HG02981 (cell line): Measurements from ENCODE around the gene BRME1.
"Not testable (repeated sequence)": the region's sequence is repeated elsewhere in the genome, so short reads cannot be mapped to it uniquely, and the experiment has no call there.

Experiments
- ATAC-seq: cut with Tn5 transposase; IDR thresholded peaks from one replicate; pipeline ENCODE4 v1.9.1; 2021; ENCODE audit warnings: mild to moderate bottlenecking, moderate library complexity; ENCODE audit not compliant: unreplicated experiment

The BRME1 gene

GRCh38 chr19:13929340-13929739 lies 23.4 kb upstream of the BRME1 start:
- ATAC-seq, result no peak

GRCh38 chr19:13926715-13927114 lies 20.8 kb upstream of the BRME1 start:
- ATAC-seq, result no peak

DNA sequence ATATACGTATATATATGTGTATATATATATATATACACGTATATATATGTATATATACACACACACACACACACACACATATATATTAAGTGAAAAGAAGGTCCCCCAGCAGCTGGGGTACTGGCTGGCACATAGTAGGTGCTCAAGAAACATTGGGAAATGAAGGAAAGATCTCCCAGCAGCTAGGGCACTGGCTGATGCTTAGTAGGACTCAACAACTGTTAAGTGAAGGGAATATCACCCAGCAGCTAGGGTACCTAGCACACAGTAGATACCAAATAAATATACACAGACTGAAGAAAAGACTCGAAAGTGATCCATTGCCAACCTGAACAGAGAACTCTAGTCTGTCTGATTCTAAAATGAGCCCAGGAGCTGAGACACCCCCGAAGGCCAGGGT lies 20.1 kb upstream of the BRME1 start:
- ATAC-seq, result no peak

GRCh38 chr19:13923194-13923987 lies 17.5 kb upstream of the BRME1 start:
- ATAC-seq, result no peak

DNA sequence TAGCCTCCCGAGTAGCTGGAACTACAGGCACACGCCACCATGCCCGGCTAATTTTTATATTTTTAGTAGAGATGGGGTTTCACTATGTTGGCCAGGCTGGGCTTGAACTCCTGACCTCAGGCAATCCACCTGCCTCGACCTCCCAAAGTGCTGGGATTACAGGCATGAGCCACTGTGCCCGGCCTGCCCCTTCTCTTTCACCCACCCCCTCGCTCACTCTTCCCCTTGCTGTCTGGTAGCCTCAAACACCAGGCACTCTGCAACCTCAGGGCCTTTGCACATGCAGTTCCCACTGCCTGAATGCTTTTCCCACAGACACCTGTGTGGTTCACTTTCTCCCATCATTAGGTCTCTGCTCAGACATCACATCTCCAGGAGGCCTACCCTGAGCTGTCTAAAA lies 16.2 kb upstream of the BRME1 start:
- not testable (repeated sequence) for ATAC-seq

GRCh38 chr19:13920940-13921747 lies 15.2 kb upstream of the BRME1 start:
- ATAC-seq, result no peak

- no peak for ATAC-seq
Measured at GRCh38 chr19:13920524-13920923, 14.6 kb upstream of the BRME1 start.

- no peak for ATAC-seq
Measured at GRCh38 chr19:13918726-13919411, 13.0 kb upstream of the BRME1 start.

DNA sequence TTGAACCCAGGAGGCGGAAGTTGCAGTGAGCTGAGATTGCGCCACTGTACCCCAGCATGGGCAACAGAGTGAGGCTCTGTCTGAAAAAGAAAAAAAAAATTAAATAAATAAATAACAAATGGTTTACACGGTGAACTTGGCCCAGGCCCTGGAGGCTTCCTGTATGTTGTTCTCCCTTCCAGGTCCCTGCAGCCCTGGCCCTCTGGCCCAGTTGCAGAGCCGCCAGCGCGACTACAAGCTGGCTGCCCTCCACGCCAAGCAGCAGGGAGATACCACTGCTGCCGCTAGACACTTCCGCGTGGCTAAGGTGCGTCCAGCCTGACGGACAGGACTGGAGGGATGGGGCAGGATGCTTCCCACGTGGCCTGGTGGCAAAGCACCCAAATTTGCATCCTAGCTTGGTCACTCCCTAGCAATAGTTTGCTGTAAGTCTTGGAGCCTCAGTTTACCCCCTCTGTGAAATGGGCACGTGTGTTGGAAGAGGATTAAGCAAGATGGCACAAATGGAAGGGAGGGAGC lies 12.0 kb upstream of the BRME1 start:
- no peak for ATAC-seq

DNA sequence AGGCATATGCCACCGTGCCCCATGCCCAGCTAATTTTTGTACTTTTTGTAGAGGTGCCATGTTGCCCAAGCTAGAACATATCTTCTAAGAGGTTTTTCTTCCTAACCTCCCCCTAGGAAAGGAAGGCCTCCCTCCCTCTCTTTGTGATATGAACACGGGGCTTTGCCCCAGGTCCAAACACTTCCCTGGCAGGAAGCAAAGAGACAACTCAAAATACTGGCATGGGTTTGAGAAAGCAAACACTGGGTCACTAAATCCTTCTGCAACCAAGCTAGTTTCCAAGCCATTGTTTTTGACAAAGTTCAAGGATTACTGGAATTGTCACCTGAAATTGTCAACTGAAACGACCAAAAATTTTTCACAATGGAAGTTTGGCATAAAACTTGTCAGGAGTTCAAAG lies 8.9 kb upstream of the BRME1 start:
- ATAC-seq, result no peak

DNA sequence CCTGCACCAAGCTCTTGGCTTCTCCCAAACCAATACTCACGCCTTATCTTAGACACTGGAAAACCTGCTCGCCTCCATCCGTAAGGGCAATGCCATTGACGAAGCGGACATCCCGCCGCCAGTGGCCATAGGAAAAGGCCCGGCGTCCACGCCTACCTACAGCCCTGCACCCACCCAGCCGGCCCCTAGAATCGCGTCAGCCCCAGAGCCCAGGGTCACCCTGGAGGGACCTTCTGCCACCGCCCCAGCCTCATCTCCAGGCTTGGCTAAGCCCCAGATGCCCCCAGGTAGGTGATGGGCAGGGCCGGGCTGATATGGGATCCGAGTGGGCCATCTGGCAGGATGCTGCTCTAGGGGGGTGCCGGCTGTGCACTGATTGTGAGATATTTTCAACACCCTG lies 7.4 kb upstream of the BRME1 start:
- no peak for ATAC-seq

DNA sequence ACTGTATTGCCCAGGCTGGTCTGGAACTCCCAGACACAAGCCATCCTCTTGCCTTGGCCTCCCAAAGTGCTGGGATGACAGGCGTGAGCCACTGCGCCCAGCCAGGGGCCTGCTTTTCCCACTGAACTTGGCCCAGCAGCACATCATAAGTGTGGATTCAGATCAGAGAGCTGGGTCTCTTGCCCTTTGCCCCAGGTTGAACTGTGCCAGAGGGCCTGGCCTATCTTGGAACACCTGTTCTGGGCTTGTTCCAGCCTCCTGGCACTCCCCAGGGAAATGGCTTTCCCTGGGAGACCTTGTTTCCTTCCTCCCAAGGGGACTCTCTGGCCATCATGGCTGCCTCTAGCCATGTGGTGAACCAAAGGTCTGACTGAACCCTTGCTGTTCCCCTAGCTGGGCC lies 3.5 kb upstream of the BRME1 start:
- ATAC-seq, result no peak

DNA sequence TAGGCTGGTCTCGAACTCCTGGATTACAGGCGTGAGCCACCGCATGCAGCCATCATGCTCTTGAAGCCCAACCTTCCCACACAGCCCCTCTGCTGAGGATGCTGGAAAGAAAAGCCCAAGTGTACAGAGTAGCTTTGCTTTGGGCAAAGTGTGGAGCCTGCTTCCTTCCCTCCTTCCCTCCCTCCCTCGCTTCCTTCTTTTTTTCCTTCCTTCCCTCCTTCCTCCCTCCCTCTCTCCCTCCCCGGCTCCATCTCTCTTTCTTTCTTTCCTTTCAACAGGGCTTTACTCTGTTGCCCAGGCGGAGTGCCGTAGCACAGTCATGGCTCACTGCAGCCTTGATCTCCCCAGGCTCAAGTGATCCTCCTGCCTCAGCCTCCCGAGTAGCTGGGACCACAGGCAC lies 2.8 kb upstream of the BRME1 start:
- no peak for ATAC-seq

- no peak for ATAC-seq
Measured at GRCh38 chr19:13906910-13907309, 993 bp upstream of the BRME1 start.

- peak; percentile 17 for ATAC-seq
Measured at GRCh38 chr19:13906521-13906904, 596 bp upstream of the BRME1 start.

- no peak for ATAC-seq
Measured at GRCh38 chr19:13902993-13903555, 2.8 kb downstream of the BRME1 start.

GRCh38 chr19:13899912-13900584 lies 5.9 kb downstream of the BRME1 start:
- ATAC-seq, result no peak

GRCh38 chr19:13899393-13899792 lies 6.5 kb downstream of the BRME1 start:
- no peak for ATAC-seq

DNA sequence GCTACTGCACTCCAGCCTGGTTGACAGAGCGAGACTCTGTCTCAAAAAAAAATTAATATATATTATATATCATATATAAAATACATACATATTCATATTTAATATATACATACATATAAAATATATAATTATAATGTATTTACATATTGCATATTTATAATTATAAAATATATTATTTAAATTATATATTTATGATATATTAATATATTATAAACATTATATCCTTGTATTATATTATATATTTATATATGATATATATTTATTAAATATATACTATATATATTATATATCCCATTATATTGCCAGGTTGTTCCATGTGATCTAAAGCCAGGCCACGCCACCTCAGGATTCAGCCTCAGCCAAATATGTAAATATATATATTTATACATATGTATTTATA lies 9.7 kb downstream of the BRME1 start:
- no peak for ATAC-seq

DNA sequence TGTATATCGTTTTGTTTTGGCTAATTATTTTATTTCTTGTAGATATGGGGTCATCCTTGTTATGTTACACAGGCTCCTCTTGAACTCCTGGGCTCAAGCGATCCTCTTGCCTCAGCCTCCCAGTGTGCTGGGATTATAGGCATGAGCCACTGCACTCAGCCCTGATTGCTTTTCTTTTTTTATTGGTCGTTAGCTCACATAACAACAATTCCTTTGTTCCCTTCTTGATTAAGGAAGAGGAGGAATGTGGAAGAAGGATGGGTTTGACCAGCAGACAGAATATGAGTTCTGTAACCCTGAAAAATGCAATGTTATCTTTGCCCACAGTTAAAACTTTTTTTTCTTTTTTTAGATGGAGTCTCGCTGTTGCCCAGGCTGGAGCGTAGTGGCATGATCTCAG lies 11.4 kb downstream of the BRME1 start:
- ATAC-seq, result no peak

DNA sequence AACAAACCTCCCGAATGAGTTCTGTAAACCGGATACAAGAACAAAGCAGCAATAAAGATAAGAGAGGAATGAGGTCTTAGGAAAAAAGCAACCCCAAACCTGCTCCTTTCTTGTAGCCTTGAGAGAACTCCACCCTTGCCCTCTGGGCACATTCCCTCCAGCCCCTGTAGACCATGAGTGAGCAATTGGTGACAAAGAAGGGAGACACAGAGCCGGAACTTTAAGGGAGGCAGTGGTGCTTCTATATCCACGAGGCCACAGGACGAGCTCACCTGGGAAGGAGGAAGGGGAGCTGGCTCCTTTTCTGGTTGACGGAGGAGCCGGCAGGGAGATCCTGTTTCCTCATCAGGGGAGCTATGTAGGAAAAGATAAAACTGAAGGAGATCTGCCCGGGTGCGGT lies 13.0 kb downstream of the BRME1 start:
- ATAC-seq, result no peak
